Measurements from ENCODE around the gene DCUN1D1.

DCUN1D1 gene

DNA sequence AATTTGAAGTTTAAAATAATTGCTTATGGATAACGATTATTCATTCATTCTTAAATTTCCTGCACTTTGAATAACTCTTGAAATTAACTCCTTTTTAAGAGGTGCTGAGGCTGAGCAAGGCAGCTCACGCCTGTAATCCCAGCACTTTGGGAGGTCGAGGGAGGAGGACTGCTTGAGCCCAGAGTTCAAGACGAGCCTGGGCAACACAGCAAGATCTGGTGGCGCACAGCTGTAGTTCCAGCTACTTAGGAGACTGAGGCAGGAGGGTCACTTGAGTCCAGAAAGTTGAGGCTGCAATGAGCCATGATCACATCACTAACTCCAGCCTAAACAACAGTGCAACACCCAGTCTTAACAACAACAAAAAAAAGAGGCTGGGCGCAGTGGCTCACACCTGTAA, 8.0 kb downstream of the DCUN1D1 start:
- no peak for DNase-seq (ENCODE audit: low read depth)

DNA sequence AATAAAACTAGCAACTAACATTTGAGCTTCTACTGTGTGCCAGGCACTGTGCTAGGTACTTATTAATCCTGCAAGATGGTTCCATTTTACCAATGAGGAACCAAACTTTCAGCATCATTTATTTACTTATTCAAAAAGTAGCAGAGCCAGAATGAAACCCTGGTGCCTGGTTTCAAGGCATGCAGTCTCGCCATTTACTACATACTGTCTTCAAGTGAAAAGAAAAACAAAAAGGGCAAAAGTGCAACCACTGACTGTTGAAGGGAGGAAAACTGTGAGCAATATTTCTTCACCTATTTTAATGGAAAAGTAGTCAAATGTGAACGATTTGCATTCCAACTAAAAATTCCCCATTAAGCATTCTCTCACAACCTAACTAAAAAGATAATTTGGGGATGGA, 8.7 kb downstream of the DCUN1D1 start:
- no peak for DNase-seq (ENCODE audit: low read depth)

DNA sequence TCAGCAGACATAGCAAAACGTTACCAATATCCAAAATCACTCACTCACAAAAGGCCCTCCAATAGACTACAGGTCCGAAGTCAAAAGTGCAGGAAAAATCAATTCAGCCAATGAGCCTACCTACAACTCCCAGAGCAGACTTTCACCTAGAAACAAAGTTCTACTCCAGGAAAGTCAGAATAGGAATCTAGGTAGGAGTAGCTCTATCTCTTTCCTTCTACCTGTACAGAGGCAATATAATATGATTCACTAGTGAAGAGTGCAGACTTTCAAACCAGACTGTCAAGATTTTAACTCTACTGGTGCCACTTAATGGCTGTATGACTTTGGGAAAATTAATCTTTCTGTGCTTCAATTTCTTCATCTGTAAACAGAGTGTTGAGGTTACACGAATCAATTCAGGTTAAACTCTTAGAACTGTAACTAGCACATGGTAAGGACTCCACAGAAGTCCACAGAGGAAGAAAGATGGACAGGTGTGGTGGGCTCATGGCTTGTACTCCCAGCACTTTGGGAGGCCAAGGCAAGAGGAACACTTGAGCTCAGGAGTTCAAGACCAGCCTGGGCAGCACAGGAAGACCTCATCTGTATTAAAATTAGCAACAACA, 9.4 kb downstream of the DCUN1D1 start:
- DNase-seq (ENCODE audit: low read depth), result no peak

DNA sequence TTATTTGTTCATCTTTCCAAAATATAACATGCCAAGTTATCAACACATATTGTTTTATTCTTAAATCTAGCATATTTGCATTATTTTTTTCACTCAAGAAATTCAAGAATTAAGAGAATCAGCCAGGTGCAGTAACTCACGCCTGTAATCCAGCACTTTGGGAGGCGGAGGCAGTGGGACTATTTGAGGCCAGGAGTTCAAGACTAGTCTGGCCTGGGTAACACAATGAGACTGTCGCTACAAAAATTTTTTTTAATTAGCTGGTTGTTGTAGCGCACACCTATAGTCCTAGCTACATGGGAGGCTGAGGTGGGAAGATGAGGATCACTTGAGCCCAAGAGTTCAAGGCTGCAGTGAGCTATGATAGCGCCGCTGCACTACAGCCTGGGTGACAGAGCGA, 10.5 kb downstream of the DCUN1D1 start:
- no peak for DNase-seq (ENCODE audit: low read depth)

DNA sequence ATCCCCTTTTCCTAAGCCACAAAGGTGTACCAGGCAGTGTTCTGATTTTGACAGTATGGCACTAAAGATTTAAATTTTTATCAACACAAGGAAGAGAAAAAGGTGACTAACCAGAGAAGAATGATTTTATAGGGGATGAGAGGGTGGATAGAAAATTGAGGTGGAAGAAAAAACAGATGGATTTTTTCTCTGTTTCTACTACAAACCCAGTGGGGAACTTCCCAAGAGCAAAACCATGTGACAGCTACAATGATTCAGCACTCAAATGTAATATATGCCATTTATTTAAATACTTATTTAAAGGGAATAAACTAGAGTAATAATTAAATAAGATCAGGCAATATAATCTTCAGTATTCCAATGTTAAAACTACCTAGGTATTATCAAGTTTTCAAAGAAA, 11.1 kb downstream of the DCUN1D1 start:
- DNase-seq (ENCODE audit: low read depth), result peak; percentile 56

DNA sequence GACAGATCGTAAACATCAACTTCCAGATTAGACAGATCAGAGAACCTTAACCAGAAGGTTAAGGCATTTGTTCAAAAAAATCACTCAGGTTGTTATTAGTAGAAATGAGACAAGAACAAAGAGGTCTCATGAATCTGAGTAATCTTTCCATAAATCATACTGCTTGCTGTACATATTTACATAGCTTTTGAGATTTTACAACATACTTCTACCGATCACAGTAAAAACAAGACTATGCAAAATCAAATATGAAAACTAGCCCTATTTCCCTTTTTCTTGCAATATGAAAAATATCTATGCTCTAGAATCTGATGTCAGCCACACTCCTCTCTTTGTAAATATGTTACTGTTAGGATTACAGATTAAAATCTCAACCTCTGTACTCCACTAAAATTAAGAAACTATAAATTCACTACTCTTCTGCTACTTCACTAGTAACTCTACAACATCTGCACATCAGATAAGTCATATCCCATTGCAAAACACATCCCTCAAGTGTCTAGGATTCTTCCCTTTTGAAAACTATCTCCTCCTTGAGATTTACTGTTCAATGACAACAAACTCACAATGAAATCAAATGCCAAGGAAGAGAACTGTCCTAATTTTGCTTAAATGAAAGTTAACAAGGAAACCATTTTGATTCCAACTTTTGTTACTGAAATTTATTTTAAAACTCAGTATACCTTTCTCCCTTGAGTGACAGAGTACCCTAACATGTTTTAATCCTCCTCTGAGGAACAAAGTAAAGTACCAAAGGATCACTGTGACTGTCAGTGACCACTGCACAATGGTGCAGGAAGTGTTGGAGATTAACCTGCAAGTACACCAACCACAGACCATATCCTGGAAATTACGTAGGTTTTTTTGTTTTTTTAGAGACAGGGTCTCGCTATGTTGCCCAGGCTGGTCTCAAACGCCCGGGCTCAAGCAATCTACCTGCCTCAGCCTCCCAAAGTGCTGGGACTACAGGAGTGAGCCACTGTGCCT, 12.8 kb downstream of the DCUN1D1 start:
- DNase-seq (ENCODE audit: low read depth), result no peak

DNA sequence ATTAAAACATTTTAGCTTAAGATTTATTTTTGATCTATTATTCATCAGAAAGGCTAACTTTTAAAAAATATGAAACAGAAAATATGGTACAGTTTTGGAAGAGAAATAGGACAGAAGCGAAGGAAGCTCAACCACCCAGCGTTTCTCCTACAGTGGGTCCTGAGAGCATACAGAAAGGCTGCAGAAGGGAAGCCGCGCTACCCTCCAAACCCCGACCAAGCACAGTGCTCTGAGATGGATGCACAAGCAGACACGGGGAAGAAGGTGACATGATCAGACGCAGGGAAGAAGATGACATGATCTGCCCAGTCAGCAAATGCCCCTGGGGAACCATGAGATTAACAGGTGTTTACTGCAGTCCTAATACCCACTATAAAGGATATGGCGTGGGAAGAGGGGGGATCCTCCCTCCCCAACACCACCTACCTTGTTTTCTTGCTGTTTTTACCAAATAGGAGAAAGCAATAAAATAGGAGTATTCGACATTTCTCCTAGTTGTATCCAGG, 14.4 kb downstream of the DCUN1D1 start:
- DNase-seq (ENCODE audit: low read depth), result no peak

DNA sequence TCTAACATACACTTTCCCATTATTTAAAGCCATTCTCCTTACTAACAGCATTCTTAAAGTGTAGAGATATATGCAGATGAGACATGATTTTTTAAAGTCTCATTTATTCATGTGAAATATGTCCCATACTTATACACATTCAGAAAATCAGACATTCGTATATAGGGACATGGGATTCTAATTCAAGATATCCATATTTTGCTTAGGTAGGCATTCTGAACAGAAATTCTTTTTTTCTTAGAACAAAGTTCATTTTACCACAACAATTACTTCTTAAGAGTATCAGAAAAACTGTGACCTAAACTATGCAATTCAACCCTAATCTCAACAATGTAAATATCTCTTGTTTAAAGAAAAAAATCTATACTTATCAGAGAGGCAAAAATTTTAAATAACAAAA, 16.2 kb downstream of the DCUN1D1 start:
- DNase-seq (ENCODE audit: low read depth), result no peak

DNA sequence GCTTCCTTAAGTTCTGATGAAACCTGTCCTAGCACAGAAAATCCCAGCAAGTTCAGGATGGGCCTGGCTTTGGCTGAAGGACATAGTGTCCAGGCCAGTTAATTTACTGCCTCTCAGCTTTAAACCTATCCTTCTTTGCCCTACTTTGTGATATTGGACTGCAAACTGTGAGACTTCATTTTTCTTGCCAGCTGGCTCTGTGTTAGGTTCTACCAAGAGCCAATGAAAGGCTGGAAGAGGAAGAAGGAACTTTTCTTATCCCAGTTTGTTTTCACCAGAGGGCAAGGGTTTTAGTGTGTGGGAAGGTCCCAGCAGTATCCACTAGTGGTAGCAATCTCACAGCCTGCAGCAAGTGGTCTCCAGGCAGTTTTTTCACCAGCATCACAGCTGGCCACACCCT, 18.2 kb downstream of the DCUN1D1 start:
- no peak for DNase-seq (ENCODE audit: low read depth)

DNA sequence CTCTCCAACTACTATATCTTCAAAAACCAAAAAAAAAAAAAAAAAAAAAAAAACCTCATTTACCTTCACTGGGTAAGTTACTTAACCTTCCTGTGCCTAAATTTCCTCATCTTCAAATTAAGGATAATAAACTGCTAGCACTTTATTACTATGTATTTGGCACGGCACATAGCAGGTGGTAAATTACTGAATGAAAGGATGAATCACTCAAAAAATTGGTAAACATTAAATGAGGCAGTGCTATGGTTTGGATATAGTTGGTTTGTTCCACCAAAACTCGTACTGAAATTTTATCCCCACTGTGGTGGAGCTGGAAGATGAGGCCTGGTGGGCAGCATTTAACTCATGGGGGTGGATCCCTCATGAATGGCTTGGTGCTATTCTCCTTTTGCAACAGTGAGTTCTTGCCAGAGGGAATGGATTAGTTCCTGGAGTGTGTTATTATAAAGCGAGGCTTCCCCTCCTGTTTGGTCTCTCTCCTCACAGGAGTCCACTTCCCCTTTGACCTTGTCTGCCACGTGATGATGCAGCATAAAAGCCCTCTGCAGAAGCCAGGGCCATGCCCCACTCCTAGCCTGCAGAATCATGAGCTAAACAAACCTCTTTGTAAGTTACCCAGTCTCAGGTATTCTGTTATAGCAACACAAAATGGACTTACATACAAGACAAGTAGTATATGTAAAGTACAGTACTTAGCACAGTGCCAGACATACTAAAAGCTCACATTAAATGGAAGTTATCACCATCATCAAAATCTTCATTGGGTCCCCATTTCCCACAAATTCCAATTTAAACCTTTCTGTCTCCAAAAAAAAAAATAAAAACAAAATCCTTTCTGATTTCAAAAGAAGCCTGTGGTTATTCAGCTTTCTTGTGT, 20.6 kb downstream of the DCUN1D1 start:
- DNase-seq (ENCODE audit: low read depth), result no peak

DNA sequence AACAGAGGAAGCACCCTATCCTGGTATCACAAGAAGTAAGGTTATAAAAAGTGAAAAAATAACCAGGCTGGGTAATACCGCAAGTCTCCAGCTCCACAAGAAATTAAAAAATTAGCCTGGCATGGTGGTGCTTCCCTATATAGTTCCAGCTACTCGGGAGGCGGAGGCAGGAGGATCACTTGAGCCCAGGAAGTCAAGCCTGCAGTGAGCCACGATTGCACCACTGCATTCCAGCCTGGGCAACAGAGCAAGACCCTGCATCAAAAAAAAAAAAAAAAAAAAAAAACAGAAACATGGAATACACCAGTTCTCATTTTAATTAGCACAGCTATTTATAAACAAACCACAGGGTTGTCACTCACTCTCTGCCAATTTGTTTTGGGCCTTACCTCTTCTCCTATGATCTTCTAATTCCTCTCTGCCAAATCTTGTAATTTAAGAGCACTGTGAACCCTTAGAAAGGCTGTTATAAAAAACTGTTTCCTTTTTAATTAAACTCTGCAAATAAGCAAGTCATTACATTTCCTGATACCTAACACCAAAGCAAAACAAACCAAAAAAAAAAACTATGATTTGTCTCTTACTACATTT, 22.6 kb downstream of the DCUN1D1 start:
- no peak for DNase-seq (ENCODE audit: low read depth)

DNA sequence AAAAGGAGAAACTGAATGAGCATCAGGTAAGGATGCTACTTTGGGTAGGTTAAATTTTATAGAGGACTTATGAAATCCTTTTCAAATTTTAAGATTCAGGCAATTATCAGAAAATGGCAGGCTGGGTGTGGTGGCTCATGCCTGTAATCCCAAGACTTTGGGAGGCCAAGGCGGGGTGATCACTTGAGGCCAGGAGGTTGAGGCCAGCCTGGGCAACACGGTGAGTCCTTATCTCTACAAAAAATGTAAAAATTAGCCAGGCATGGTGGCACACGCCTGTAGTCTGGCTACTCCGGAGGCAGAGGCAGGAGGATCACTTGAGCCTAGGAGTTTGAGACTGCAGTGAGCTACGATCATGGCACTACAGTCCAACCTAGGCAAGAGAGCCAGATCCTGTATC, 23.1 kb downstream of the DCUN1D1 start:
- DNase-seq (ENCODE audit: low read depth), result no peak

DNA sequence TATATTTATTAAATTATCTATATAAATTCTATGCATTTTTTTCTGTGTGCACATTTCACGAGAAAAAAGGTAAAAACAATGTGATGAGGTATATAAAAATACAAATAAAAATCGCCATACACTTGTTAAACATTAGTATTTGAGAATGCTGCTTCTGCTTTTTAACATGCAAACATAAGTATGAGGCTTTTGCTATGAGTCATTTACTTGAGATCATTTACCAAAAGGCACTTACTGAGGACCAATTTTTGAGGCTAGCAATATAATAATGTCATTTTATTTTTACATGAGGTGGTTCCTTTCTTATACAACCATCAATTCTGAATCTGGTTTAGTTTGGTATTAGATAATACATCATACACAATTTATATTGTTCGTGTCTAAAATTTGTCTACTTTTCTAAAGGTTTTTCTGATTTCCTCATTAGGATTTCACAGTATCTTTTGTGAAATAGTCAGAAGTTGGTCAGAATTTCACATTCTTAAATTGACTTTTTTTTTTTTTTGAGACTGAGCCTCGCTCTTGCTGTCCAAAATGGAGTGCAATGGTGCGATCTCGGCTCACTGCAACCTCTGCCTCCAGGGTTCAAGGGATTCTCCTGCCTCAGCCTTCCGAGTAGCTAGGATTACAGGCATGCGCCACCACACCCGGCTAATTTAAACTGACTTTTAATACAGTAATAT, 25.6 kb downstream of the DCUN1D1 start:
- no peak for DNase-seq (ENCODE audit: low read depth)

DNA sequence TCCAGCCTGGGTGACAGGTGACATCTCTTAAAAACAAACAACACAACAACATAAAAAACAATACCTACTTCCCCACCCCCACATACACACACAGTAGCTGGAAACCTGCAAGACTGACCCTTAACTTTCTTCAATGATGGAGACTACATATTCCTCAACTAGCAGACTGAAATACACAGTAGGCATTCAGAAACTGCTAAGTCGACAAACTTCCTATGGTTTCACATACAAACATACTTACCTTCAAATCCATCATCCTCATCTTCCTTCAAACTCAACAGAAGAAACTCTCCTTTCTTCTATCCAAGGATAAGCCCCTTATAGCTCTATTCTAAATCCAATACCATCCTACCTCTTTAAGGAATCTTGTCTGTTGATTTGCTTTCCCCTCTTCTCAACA, 30.6 kb downstream of the DCUN1D1 start:
- DNase-seq (ENCODE audit: low read depth), result no peak

DNA sequence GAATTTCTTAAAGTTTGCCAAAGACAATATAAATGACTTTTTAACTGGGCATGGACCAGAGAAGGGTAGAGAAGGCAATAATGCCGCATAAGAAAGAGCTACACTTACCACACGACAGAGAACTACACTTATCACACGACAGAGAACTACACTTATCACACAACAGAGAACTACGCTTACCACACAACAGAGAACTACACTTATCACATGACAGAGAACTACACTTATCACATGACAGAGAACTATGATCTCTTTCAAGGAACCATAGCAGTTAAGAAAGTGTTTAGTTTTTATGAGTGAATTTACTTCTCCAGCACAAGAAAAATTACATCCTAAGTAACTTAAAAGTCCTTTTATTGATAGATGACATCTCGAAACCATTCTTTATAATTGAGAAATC, 32.0 kb downstream of the DCUN1D1 start:
- no peak for DNase-seq (ENCODE audit: low read depth)

DNA sequence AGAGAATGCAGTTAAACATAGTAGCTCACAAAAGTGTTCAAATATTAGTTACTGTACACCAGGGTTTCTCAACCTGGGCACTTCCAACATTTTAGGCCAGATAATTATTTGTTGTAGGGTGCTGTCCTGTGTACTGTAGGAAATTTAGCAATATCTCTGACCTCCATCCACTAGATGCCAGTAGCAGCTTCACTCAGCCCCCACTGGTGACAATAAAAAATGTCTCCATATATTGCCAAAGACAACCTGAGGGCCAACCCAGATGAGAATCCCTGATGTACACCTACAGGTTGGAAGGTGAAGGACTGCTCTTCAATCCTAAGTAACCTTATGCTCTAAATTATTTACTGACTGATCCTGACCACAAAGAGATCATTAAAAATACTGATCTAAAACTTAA, 32.5 kb downstream of the DCUN1D1 start:
- no peak for DNase-seq (ENCODE audit: low read depth)

DNA sequence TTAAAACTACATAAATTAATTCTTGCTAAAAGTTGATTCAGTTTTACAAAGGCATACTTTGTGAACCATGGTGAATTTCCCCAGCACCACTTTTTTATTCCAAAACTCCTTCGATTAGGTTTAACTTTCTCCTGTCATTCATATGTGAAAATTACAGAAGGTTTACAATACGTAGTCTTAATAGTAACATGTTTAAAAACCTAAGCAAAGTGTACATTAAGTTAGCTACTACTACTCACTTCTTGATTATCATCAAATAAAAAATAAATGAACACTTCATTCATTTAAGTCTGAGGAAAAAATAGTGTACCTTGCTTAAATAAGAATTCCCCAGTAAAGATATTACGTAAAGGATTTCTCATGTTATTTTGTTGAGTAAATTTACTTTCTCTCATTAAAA, 38.6 kb downstream of the DCUN1D1 start:
- DNase-seq (ENCODE audit: low read depth), result no peak

DNA sequence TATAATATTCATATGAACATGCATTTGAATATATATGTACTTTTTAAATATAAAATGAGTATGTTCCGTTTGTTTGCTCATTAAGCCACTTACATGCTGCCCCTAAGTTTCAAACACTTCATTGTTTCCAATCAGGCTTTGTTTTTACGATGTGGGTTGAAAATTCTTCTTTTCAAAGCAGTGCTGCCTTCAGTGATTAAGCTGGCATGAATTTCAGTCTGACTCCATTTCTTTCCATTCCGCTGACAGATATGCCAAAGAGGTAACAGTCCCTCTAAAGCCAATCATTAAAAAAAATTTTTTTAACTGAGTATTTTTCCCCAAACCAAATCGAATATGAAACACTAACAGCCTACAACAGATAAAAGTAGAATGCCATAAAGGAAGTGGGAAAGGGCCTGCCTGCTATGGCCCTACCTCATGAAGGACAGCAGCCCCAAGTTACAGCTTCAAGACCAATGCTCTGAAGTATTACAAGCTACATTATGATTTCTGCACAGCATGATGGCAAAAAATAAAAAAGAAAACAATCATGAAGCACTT, 40.0 kb downstream of the DCUN1D1 start:
- DNase-seq (ENCODE audit: low read depth), result no peak

DNA sequence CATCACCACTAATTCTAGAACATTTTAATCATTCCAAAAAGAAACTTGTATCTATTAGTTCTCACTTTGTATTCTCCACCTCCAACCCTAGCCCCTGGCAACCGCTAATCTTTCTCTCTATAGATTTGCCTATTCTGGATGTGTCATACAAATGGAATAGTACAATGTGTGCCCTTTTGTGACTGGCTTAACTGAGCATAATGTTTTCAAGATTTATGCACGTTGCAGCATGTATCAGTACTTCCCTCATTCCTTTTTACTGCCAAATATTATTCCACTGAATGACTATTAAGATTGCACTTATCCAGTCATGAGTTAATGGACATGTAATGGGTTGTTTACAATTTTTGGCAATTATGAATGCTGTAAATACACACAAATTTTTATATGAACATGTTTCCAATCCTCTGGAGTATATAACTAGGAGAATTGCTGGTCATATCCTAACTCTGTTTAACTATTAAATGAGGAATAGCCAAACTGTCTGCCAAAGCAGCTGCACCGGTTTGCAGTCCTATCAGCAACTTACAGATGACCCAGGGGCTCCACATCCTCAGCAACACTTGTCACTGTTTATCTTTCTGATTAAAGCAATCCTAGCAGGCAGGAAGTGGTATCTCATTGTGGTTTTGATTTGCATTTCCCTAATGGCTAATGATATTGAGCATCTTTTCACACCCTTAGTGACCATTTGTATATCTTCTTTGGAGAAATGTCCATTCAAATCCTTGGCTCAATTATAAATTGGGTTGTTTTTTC, 42.9 kb downstream of the DCUN1D1 start:
- no peak for DNase-seq (ENCODE audit: low read depth)

DNA sequence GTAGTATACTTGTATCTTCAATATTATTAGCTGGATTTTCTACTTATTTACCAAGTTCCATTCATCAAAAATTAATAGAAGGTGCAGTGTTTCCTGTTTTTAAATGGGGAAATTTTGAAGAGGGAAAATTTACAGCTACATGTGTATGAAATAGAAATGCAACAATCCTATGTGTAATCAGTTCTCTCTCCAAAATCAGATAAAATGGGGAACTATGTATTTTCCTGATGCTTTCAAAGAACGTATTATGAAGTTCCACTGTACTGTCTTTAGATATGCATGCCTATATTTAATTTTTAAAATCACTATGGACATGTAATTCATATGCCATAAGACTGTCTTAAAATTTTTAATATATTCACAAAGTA, 43.4 kb downstream of the DCUN1D1 start:
- DNase-seq (ENCODE audit: low read depth), result no peak
